Stimulated activated CD8-positive, alpha-beta memory T cell treated with anti-CD3 and anti-CD28 coated beads, Interleukin-12 subunit alpha, Interleukin-12 subunit beta, amount 100 ng/mL, for 24 hours (primary cell): ENCODE results near the gene KIAA1210.

ENCODE experiments used
- DNase-seq: peaks from one replicate; pipeline ENCODE4 v3.0.0-alpha.2; 2020; ENCODE audit errors: extremely low read depth

The KIAA1210 gene

DNA sequence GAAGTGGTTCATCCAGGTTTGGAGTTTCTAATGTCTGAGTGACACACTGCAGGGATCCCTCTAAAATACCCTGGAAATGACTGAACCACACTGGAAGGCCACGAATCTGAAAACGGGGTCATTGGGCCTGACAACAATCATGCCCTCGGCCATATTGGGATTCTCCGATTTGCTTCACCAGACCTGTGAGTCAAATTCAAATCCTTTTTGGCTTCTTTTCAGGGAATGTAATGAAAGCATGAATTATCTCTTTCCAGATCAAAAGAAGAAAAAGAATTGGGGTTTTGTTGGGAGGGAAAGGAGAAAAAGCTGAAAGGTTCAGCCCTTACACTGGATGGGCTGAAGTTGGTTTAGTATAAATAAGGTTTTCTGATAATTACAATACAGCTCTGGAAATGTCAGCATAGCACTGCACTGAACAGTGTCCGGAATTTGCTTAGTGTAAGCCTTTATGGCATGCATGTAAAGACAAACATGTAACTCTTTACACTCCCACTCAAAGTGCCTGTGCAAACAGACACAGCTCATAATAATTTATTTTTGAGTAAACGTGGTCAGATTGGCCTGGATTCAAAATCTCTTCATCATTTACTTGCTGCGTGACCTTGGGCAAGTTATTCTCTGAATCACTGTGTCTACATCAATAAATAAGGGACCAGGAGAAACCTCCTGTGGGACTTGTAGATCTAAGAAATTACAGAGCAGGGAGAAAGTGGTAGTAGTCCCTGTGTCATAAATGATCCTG is 33.4 kb downstream of the KIAA1210 start:
- DNase-seq, result no peak

DNA sequence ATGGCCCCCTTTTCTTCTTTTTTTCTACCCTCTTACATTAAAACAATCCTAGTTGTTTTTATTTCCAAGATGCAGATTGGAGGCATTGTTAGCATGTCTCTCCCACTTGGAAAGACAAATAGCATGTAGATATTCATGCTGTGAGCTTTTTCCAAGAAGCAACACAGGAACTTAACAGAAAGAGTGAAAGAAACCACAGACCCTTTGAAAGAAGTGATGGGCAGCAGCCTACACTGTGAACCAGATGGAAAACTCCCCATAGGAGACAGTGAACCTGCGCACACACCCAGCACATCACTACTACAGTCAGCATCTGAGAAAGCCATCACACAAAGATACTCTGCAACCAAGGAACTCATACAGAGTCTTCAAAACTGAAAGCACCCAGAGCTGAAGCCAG is 37.0 kb downstream of the KIAA1210 start:
- no peak for DNase-seq

DNA sequence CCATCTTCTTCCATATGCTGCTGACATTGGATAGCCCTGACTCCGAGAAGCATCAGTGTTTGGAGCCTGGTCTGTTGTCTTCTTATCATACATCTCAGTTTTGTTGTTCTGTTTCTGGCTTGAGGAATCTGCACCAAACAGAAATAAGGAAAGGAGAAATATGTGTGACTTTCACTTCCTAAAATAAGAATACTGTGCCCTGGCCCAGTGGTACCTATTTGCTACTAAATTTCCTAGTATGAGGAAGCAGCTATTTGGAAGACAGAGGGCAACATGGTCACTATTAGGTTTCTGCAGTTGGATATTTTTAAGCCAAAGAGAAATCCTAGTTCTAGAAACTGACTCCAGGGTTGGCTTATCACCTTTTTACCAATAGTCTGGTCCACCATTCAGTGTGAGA is 38.0 kb downstream of the KIAA1210 start:
- DNase-seq, result no peak

DNA sequence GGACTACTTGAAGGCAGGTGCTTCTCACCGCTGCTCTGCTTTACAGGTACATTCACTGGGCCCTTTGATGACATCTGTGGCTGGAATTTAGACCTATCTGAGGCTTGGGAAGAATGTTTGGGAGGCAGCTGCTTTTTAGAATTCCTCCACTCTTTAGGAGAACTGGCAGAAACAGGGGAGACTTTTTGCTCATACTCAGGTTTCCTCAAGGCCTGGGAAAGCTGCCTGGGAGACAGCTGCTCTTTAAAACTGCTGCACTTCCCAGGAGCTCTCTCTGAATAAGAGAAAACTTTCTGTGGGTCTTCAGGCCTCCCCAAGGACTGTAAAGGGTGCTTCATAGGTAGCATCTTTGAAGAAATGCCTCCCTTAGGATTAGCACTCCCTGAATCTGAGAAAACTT is 40.5 kb downstream of the KIAA1210 start:
- no peak for DNase-seq

DNA sequence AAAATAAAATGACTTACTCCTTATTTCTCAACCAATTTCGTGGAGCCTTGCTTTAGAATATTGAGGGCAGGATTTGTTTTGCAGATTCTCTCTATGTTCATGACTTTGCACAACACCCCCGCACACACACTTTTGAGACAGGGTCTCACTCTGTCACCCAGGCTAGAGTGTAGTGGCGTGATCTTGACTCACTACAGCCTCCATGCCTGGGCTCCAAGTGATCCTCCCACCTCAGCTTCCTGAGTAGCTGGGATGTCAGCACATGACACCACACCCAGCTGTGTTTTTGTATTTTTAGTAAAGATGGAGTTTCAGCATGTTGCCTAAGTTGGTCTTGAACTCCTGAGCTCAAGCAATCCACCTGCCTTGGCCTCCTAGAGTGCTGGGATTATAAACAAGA is 42.8 kb downstream of the KIAA1210 start:
- DNase-seq, result no peak

DNA sequence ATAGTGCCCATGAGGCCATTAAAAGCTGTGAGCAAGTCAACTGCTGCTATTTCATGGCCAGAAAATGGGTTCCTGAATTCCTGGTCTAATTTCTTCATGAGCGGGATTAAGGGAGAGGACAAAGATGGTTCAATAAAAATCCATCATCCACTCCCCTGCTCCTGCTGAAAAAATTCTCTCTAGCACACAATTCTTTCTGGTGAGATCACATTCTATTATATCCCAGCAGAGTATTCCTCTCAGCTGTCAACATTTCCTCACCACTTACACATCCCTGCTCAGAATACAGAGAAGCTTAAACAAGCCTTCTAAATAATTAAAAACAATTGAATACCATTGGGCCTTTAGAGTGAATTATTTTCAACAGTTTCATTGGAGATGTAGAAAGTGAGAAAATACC is 45.3 kb downstream of the KIAA1210 start:
- DNase-seq, result no peak

DNA sequence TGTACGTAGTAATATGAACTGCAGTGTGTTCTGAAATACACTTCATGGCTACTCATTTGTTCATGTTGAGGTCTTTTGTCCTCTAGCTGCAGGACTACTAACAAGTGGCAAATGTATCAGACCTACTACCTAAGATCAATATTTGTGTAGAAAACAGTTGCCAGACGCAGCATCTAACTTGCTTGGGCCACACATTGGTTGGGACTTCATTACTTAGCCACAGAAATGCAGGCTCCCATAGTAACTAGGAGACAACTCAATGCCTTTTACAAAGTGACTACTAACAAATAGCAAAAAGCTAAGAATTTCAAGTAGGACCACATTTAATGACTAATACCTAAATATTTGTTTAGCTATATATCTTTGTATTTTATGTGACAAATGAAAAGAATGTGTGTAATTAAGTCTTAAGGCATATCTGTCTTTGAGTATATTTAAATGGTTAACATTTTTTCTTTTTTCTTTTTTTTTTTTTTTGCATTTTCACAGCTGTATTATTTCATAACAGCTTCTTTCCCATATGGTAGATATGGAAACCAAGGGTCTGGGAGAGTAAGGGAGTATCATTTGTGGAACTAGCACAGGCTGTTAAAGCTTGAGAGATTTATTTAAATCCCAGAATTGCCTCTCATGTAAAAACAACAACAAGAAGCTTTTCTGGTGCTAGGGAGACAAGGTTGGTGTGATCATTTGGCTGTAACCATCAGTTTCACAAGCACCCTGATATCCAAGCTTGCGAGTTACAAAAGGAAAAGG is 52.2 kb downstream of the KIAA1210 start:
- no peak for DNase-seq

DNA sequence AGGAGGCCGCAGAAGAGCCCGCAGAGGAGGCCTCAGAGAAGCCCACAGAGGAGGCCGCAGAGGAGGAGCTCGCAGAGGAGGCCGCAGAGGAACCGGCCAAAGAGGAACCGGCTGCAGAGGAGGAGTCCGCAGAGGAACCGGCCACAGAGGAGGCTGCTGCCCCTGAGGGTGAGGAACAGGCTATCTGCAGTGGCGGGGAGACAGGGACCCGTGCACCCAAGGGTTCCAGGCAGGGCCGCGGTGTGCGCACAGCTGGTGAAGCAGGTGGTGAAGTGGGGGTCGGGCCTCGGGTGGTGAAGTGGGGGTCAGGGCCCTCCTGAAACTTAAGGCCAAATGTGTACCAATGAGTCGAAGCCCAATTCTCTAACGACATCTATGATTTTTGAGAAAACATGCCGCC is 53.7 kb downstream of the KIAA1210 start:
- DNase-seq, result no peak

DNA sequence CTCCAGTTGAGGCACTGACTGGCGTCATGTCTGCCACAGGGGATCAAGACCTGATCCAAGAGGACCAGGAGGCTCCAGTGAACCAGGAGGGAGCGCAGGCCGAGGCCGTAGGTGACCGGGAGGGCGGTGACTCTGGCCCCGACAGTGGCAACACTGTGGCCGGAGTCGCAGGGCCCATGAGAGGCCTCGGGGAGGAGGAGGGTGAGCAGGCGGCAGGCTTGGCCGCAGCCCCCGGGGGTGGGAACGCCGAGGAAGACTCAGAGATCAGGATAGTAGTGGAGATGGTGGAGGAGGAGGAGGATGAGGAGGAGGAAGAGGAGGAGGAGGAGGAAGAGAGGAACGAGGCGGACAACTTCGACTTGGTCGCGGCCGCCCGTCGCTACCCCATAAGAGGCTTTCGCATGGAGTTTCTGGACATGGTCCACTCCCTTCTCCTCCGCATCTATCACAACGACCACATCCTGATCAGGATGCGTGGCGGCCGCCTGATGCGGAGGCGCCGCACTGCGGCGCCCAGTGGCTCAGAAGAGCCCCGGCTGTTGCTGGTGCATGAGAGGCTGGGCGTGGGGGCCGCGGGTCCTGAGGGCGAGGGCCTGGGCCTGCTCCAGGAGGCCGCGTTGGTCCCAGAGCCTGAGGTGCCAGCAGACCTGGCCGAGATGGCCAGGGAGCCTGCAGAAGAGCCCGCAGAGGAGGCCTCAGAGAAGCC is 54.3 kb downstream of the KIAA1210 start:
- DNase-seq, result no peak

DNA sequence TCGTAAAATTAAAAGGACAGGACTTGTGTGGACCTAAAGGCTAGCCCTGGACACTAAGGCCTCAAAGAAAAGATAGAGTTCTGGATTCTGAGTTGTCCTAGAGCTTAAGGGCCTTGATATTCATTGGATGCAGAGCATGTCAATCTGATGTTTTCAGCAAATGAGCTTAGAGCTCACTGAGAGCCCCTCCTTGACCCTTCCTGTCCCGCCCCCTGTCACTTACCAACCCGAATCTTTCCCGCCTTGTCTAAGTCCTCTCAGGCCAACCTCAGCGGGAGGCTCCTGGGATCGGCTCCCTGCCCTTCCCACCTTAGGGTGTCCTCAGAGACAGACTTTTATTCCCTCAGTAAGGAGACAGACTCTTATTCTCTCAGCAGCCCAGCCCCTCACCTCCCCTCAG is 54.9 kb downstream of the KIAA1210 start, which contains the start of gene CT47C1:
Gene CT47C1, plus strand, starts transcription at position 250 of the 400 bp plus-strand sequence. CDS start 233 bp downstream, outside the sequence.
- DNase-seq, result no peak

DNA sequence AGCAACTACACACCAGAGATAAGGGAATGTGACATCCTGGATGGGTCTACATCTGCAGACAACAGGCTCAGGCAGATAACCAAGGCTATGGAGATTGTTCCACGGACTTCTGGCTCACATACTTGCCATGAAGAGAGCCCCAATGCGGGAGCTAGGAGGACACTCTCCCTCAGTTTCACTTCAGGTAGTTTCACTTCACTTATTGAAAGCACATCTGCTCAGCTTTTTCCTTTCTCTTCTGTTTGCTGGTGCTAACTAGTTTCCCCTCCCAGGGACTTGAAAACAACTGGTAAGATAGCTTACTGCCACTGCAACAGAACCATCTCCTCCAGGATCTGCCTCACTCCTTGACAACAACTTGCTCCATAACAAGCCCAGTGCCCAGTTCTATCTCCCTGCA is 56.2 kb downstream of the KIAA1210 start:
- DNase-seq, result no peak

DNA sequence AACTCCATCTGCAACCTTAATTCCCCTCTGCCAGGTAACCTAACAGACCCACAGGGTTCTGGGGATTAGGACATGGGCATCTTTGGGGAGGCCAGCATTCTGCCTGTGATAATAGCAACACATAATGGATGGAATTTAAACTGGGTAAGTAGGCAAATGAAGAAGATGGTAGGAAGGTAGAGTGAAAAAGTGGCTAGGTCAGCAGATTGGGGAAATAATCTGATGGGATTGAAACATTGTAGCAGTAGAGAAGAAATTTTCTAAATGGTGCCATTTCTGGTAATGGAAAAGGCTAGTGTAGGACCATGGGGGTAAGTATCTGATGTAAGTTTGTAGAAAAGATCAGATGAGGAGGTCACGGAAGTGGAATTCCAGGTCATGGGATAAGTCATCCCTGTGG is 57.9 kb downstream of the KIAA1210 start:
- no peak for DNase-seq

DNA sequence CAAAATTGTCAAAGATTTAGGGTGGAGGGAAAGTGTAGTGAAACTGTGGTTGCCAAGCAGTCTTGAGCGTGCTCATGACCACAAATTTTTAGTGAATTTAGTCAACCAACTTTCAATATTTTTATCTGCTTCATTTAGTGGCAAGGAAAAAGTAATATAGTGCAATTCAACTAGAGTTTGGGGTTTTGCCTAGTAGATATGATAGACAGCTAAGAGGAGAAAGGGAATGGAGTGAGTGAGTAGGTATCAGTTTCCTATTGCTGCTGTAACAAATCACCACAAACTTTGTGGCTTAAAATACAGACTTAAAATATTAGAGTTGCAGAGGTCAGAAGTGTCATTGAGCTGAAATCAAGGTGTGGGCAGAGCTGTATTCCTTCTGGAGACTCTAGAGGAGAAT is 58.5 kb downstream of the KIAA1210 start:
- DNase-seq, result no peak

DNA sequence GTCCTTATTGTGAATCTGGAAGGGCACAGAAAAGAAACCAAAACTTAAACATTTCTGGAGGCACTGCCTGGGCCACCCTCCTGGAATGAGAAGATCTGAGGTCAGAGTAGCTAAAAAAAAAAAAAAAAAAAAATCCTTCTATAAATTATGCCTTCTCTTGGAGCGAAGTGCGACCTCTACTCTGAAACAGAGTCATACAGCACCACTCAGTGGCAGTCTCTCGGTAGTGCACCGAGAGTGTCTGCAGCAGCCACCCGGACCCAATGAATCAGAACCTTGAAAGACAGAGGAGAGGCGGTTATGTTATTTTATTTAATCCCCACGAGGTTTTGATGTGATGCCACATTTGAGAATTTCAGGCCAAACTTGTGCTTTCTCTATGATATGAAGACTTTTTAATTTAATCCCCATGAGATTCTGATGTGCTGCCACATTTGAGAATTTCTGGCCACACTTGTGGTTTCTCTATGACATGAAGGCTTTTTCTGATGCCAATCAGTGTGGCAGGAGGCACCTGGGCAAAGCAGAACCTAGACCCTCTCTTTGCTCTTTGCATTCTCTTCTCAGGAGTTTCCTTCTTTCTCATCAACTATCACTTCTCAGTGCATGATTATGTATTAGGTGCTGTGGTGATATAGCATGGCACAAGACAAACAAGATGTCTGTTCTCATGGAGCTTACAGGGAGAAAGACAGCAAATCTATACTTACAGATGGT is 60.4 kb downstream of the KIAA1210 start:
- DNase-seq, result no peak

DNA sequence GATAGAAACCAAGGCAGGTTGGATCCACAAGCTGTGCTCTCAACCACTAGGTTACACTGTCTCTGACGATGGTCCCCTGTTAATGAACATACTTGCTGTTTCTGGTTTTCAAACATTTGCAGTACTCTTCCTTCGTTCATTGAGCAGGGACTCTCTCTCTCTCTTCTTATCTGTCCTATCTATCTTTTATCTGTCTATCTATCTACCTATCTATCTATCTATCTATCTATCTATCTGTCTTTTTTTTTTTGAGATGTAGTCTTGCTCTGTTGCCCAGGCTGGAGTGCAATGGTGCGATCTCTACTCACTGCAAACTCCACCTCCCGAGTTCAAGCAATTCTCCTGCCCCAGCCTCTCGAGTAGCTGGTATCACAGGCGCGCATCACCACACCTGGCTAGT is 64.2 kb downstream of the KIAA1210 start:
- no peak for DNase-seq

DNA sequence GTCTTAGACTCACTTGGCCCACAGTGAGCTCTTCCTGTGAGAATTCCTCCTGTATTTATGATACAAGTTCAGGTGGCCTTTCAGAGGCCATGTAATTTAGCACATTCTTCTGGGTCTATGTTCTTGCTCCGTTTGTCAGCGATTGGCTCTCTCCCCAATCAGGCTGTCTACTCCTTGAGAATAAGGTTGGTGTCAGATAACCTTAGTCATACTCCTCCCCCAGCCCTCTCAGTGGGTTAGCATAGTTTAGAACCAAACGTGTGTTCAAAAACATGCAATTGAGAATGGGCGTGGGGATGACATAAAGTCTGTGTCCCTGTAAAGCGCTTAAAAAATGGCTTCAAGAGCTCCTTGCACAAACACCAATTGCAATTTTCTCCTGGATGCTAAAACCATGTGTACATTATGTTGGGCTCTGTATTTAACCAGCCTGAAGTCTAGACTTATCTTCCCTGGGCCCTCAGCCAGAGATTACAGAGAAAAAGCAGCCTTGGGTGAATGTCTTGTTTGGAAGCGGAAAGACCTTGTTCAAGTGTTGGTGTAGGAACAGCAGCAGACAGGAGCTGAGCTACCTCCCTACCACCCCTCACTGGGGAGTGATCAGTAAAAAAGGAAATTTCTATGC is 64.8 kb downstream of the KIAA1210 start:
- DNase-seq, result no peak

DNA sequence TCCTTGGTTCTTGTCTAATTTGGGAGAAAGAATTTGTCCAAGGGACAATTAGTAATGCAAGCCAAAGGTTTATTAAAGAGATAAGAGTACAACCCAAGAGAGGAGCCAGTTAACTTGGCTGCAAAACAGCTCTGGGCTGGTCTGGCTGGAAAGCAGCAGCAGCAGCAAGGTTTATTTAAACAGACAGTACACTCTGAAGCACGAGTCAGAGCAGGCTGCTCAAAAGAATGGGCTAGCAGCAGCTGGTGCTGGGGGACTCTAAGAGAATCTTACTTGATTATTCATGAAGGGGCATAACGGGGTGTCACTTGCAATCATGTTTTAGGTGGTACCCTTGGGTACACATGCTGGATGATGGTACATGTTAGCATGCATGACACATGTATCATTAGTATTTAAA is 71.9 kb downstream of the KIAA1210 start:
- DNase-seq, result no peak

DNA sequence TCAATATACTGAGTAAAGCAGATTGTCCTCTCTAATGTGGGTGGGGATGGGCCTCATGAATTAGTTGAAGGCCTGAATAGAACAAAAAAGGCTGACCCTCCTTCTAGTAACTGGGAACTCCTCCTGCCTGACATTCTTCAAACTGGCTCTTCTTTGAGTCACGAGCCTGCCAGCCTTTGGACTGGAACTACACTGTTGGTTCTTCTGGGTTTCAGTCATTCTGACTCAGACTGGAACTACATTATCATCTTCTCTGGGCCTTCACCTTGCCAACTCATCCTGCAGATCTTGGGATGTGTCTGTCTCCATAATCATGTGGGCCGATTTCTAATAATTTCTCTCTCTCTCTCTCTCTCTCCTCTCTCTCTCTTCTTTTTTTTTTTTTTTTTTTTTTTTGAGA is 81.7 kb downstream of the KIAA1210 start:
- no peak for DNase-seq

DNA sequence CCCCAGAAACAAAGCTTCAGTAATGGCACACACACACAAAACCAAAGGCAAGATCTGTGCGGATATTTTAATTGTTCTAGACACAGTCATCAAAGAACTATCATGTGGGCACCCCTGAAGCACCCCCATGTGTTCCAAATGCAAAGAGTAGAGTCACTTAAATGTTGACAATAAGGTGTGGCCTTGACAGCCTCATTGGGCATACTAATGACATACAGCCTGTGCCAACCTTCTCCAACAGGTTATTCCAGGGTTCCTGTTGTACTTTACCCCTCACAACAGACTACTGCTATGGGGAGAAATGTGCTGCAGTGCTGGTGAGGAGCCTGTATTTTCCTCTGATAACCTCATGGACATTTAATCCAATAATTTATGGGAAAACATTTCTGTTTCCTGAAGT is 84.6 kb downstream of the KIAA1210 start:
- no peak for DNase-seq

DNA sequence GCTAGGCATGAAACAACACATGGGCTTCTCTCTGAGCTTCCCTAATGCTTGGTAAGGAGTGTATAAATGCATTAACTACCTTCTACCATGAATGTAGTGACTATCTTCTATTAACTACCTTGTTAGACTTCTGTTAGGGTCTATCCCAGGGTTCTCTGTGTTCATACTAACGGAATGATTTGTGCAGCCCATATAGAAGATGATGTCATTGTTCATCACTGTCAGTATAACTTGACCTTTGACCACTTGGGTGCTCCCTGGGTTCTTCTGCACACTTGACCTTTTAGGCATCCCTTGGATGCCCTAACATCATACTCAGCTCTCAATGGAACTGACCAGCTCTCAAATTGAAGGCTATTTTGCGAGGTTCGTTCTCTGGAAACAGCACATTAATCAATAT is 85.6 kb downstream of the KIAA1210 start:
- DNase-seq, result no peak

DNA sequence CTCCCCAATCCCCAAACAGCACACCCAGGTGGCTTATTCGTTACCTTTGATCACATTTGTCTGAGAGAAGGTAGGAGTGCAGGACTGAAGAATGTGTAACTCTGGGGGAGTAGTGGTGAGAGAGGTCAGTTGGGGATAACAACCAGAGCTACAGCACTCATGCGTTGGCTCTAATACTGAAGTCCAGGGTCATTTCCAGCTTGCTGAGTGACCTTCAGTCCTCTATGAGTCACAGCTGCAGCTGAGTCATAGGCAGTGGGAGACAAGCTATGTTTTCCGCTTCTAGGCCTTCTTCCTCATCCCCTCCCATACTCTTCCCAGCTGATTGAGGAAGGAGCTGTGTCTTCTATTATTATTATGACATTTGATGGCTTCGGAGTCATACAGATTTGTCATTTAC is 86.4 kb downstream of the KIAA1210 start:
- DNase-seq, result no peak

DNA sequence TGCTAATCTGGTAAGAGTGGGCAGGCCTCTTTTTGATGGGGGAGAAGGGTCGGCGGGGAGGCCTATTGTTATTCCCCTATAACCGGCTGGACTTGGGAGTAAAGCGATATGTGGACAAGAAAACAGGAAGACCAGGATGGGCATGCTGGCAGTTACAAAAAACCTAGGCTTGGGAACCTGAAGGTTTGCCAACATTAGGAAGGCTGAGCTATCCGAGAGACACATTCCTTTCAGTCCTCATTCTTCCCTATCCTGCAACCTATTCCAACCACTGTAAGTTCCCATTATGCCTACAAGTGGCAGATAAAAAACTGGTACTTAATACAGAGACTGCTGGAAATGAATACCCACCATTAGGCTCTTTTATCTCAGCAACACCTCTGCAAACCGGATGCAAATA is 87.2 kb downstream of the KIAA1210 start:
- no peak for DNase-seq
